CD4-positive, CD25-positive, alpha-beta regulatory T cell (primary cell): ENCODE data around the gene ASB3. TPM values are rescaled to one million over a fixed set of nuclear protein-coding genes. Genes with fewer than 3 reads are reported as not detected.

Experiments
- ATAC-seq, 2 donors: fragments of 150-1000 bp; cut with Tn5 transposase; one replicate each; pipeline ENCODE4 v1.10.0; 2021; ENCODE audit warnings: low read depth in 2 of 2, moderate number of reproducible peaks in 2 of 2, moderate library complexity in 1 of 2
- DNase-seq, 3 donors: peaks; one replicate each; pipeline versions ENCODE4 v3.0.0 to v3.0.0-alpha.2; 2012 to 2022; ENCODE audit warnings: mixed read lengths in 1 of 3
- H3K27ac ChIP-seq: one replicate; pipeline ENCODE4 v1.7.0; 2013; ENCODE audit warnings: mild to moderate bottlenecking, low read length; ENCODE audit not compliant: insufficient read depth, poor library complexity, severe bottlenecking
- H3K27me3 ChIP-seq: one replicate; pipeline ENCODE4 v1.7.0; 2013; ENCODE audit warnings: low read length; ENCODE audit not compliant: control insufficient read depth, insufficient read depth
- H3K36me3 ChIP-seq: one replicate; pipeline ENCODE4 v1.7.0; 2013; ENCODE audit warnings: mild to moderate bottlenecking, low read length, moderate library complexity; ENCODE audit not compliant: control insufficient read depth, insufficient read depth
- H3K4me1 ChIP-seq: 2 replicates; pipeline ENCODE4 v1.7.0; 2013; ENCODE audit warnings: mild to moderate bottlenecking, low read length; ENCODE audit not compliant: insufficient read depth, control insufficient read depth, poor library complexity, severe bottlenecking
- H3K4me3 ChIP-seq: one replicate; pipeline ENCODE4 v1.7.0; 2013; ENCODE audit warnings: low read depth, mild to moderate bottlenecking, low read length, moderate library complexity
- H3K9me3 ChIP-seq, 2 experiments: 1 replicate in 1 of 2; 2 replicates in 1 of 2; pipeline ENCODE4 v1.7.0; 2013; ENCODE audit warnings: low read length in 2 of 2, mild to moderate bottlenecking in 1 of 2, moderate library complexity in 1 of 2; ENCODE audit not compliant: control insufficient read depth in 2 of 2
- H3K27ac Mint-ChIP-seq, 3 donors: one replicate each; pipeline ENCODE4 v1.8.0; 2020 to 2022; ENCODE audit warnings: mild to moderate bottlenecking in 3 of 3, mixed read lengths in 3 of 3, moderate library complexity in 2 of 3
- H3K27me3 Mint-ChIP-seq: one replicate; pipeline ENCODE4 v1.8.0; 2022; ENCODE audit warnings: mild to moderate bottlenecking, mixed read lengths
- H3K36me3 Mint-ChIP-seq: one replicate; pipeline ENCODE4 v1.8.0; 2020; ENCODE audit warnings: mixed read lengths
- H3K4me1 Mint-ChIP-seq, 4 donors: one replicate each; pipeline ENCODE4 v1.8.0; 2020 to 2022; ENCODE audit warnings: mixed read lengths in 4 of 4, mild to moderate bottlenecking in 1 of 4
- H3K4me3 Mint-ChIP-seq, 4 donors: one replicate each; pipeline ENCODE4 v1.8.0; 2020 to 2022; ENCODE audit warnings: mild to moderate bottlenecking in 4 of 4, mixed read lengths in 4 of 4, moderate library complexity in 3 of 4
- H3K9me3 Mint-ChIP-seq, 7 donors: one replicate each; pipeline ENCODE4 v1.8.0; 2020 to 2022; ENCODE audit warnings: mixed read lengths in 7 of 7, mild to moderate bottlenecking in 3 of 7, moderate library complexity in 2 of 7
- polyA plus RNA-seq, 4 donors: library from polyadenylated mRNA; unstranded; fragments of 300-500 nt; fragmentation: Illumina TruSeq; gene quantifications; one replicate each; pipeline ENCODE4 v1.2.3, GENCODE V29; 2021
- total RNA-seq: library from RNA; stranded (reverse); gene quantifications from one replicate; pipeline ENCODE4 v1.2.3, GENCODE V29; 2022

The ASB3 gene
- total and polyA plus RNA-seq, 5 donors from 2014 or later: 15.8 to 38.7 (median 20.5) TPM

GRCh38 chr2:53785366-53785765 lies 1.4 kb downstream of the ASB3 start:
- Histone ChIP-seq H3K9me3 (no peaks in the 10 kb centered on the region), H3K36me3 (peaks cover 8% of the 10 kb centered on the region), H3K4me1 (peaks cover 44% of the 10 kb centered on the region), H3K27ac (no peak overlapping the region), H3K4me3 (peak overlapping the region; percentile 100), H3K27me3 (no peaks in the 10 kb centered on the region)
- H3K4me1 Mint-ChIP-seq: peaks cover 23 to 69% (median 48%) of the 10 kb centered on the region in 4 donors
- peaks cover 0 to 2% (median 0%) of the 10 kb centered on the region in 7 donors for H3K9me3 Mint-ChIP-seq
- H3K4me3 Mint-ChIP-seq: peak overlapping the region; percentile 95 to 99 (median 98)
- H3K27ac Mint-ChIP-seq: peak overlapping the region; percentile 59 to 98 (median 98)
- no peak for DNase-seq
- no peaks in the 10 kb centered on the region for H3K27me3 Mint-ChIP-seq
- peaks cover 10% of the 10 kb centered on the region for H3K36me3 Mint-ChIP-seq
- ATAC-seq: no peak

DNA sequence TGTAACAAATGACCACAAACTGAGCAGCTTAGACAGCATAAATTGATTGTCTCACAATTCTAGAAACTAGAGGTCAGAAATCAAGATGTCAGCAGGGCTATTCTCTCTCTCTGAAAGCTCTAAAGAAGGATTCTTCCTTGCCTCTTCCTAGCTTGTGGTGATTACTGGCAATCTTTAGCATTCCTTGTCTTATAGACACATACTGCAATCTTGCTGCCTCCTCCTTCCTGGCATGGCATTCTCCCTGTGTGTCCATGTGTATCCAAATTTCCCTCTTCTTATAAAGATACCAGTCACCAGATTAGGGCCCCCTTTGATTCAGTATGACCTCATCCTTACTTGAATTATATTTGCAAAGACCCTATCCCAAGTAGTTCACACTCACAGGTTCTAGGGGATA lies 2.3 kb downstream of the ASB3 start:
- Mint-ChIP-seq H3K27ac (peak overlapping the region; percentile 59 to 98 (median 68)), H3K27me3 (no peaks in the 10 kb centered on the region), H3K4me1 (peaks cover 29 to 72% (median 51%) of the 10 kb centered on the region in 4 donors), H3K4me3 (peak overlapping the region; percentile 95 to 99 (median 98)), H3K9me3 (peaks cover 0 to 2% (median 0%) of the 10 kb centered on the region in 7 donors), H3K36me3 (peaks cover 10% of the 10 kb centered on the region)
- Histone ChIP-seq H3K27ac (peak overlapping the region; percentile 9), H3K4me1 (peaks cover 44% of the 10 kb centered on the region), H3K27me3 (no peaks in the 10 kb centered on the region), H3K9me3 (no peaks in the 10 kb centered on the region), H3K4me3 (peak overlapping the region; percentile 56), H3K36me3 (peaks cover 8% of the 10 kb centered on the region)
- ATAC-seq (no peak), DNase-seq (no peak)

DNA sequence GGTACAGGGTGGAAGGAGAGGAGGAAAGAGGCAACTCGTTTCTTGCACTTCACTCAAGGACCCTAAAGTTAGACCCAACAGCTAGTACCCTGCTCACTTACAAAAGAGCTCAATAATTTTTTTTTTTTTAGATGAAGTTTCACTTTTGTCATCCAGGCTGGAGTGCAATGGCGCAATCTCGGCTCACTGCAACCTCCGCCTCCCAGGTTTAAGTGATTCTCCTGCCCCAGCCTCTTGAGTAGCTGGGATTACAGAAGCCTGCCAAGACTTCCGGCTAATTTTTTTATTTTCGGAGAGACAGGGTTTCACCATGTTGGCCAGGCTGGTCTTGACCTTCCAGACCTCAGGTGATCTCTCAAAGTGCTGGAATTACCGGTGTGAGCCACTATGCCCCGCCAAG lies 4.1 kb downstream of the ASB3 start:
- no peak for ATAC-seq
- peaks cover 18% of the 10 kb centered on the region for H3K36me3 Mint-ChIP-seq

GRCh38 chr2:53780056-53780455 lies 6.7 kb downstream of the ASB3 start:
- ATAC-seq (no peak), DNase-seq (no peak)
- H3K27ac ChIP-seq: no peak overlapping the region
- no peaks in the 10 kb centered on the region for H3K27me3 ChIP-seq
- H3K4me3 ChIP-seq: no peak overlapping the region
- H3K36me3 ChIP-seq: peaks cover 22% of the 10 kb centered on the region
- peaks cover 0 to 4% (median 0%) of the 10 kb centered on the region in 7 donors for H3K9me3 Mint-ChIP-seq
- no peaks in the 10 kb centered on the region for H3K9me3 ChIP-seq
- peak overlapping the region; percentile 11 to 57 (median 20) for H3K27ac Mint-ChIP-seq
- peaks cover 25% of the 10 kb centered on the region for H3K36me3 Mint-ChIP-seq
- no peaks in the 10 kb centered on the region for H3K27me3 Mint-ChIP-seq
- H3K4me1 Mint-ChIP-seq: peaks cover 30 to 61% (median 50%) of the 10 kb centered on the region in 4 donors
- peaks cover 19% of the 10 kb centered on the region for H3K4me1 ChIP-seq
- peak overlapping the region in 1 of 4 donors; percentile 68 for H3K4me3 Mint-ChIP-seq

More for the DNA sequence above, 4.1 kb downstream of the ASB3 start:
- Mint-ChIP-seq H3K4me1 (peaks cover 28 to 68% (median 48%) of the 10 kb centered on the region in 4 donors), H3K27ac (no peak overlapping the region), H3K4me3 (peak overlapping the region in 1 of 4 donors; percentile 58), H3K27me3 (no peaks in the 10 kb centered on the region), H3K9me3 (peaks cover 0 to 2% (median 0%) of the 10 kb centered on the region in 7 donors)
- Histone ChIP-seq H3K4me3 (no peak overlapping the region), H3K4me1 (peaks cover 34% of the 10 kb centered on the region), H3K9me3 (no peaks in the 10 kb centered on the region), H3K27ac (no peak overlapping the region), H3K36me3 (peaks cover 11% of the 10 kb centered on the region), H3K27me3 (no peaks in the 10 kb centered on the region)
- no peak for DNase-seq

- Mint-ChIP-seq H3K4me1 (peaks cover 23 to 52% (median 42%) of the 10 kb centered on the region in 4 donors), H3K36me3 (peaks cover 31% of the 10 kb centered on the region), H3K4me3 (peak overlapping the region in 1 of 4 donors; percentile 9), H3K27ac (peak overlapping the region in 1 of 3 donors; percentile 67), H3K9me3 (peaks cover 0 to 4% (median 0%) of the 10 kb centered on the region in 7 donors), H3K27me3 (no peaks in the 10 kb centered on the region)
- H3K27ac ChIP-seq: no peak overlapping the region
- no peaks in the 10 kb centered on the region for H3K27me3 ChIP-seq
- H3K36me3 ChIP-seq: peaks cover 28% of the 10 kb centered on the region
- no peak overlapping the region for H3K4me3 ChIP-seq
- H3K4me1 ChIP-seq: peaks cover 5% of the 10 kb centered on the region
- H3K9me3 ChIP-seq: no peaks in the 10 kb centered on the region
- ATAC-seq (no peak), DNase-seq (no peak)
Observed at GRCh38 chr2:53778536-53779162, 8.1 kb downstream of the ASB3 start.

DNA sequence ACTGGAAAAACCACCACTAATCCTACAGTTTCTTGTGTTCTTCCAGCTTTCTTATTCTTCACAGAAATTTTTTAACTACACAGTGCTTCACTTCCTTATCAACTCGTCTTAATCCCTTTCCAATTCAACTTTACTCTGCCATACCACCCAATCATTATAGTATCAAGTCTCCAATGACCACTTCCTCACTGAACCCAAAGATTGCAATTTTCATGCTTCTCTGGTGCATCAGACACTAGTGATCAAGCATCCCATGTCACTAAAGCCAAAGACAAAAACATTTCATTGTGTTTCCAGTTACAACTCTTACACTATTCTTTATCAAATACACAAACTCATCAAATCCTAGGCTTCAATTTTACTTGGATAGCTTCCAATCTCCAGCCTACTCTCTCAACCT lies 9.6 kb downstream of the ASB3 start:
- DNase-seq (no peak), ATAC-seq (no peak)
- H3K27me3 ChIP-seq: no peaks in the 10 kb centered on the region
- H3K36me3 ChIP-seq: peaks cover 24% of the 10 kb centered on the region
- peaks cover 23 to 43% (median 34%) of the 10 kb centered on the region in 4 donors for H3K4me1 Mint-ChIP-seq
- no peaks in the 10 kb centered on the region for H3K9me3 ChIP-seq
- H3K4me3 ChIP-seq: no peak overlapping the region
- H3K27ac ChIP-seq: no peak overlapping the region
- no peak overlapping the region for H3K4me3 Mint-ChIP-seq
- no peaks in the 10 kb centered on the region for H3K27me3 Mint-ChIP-seq
- no peaks in the 10 kb centered on the region for H3K4me1 ChIP-seq
- peaks cover 0 to 4% (median 0%) of the 10 kb centered on the region in 7 donors for H3K9me3 Mint-ChIP-seq
- H3K36me3 Mint-ChIP-seq: peaks cover 30% of the 10 kb centered on the region
- peak overlapping the region in 2 of 3 donors; percentile 7 to 50 for H3K27ac Mint-ChIP-seq

GRCh38 chr2:53770264-53770663 lies 16.5 kb downstream of the ASB3 start:
- no peak overlapping the region for H3K27ac ChIP-seq
- H3K9me3 ChIP-seq: no peaks in the 10 kb centered on the region
- Mint-ChIP-seq H3K27me3 (no peaks in the 10 kb centered on the region), H3K9me3 (no peaks in the 10 kb centered on the region), H3K36me3 (peaks cover 12% of the 10 kb centered on the region), H3K27ac (peak overlapping the region in 1 of 3 donors; percentile 1), H3K4me3 (peak overlapping the region in 1 of 4 donors; percentile 68), H3K4me1 (peaks cover 22 to 52% (median 43%) of the 10 kb centered on the region in 4 donors)
- H3K27me3 ChIP-seq: no peaks in the 10 kb centered on the region
- no peak for ATAC-seq
- DNase-seq: no peak
- H3K4me3 ChIP-seq: no peak overlapping the region
- peaks cover 11% of the 10 kb centered on the region for H3K4me1 ChIP-seq
- peaks cover 6% of the 10 kb centered on the region for H3K36me3 ChIP-seq
